IMR-90 (cell line): Measurements from ENCODE around the gene CNKSR3. TPM values are rescaled to one million over a fixed set of nuclear protein-coding genes. Genes with fewer than 3 reads are reported as not detected.

ENCODE experiments used
- ATAC-seq: fragments of 200-7000 bp; cut with Tn5 transposase; 2 replicates; pipeline ENCODE4 v1.9.1; 2020; ENCODE audit warnings: low read depth, mild to moderate bottlenecking, moderate library complexity
- BruUV-seq: library from RNA; stranded (reverse); fragments of 400-500 nt; replicated peaks from 2 replicates; lab custom pipeline; 2021; lab: Mats Ljungman, UMichigan
- CTCF ChIA-PET: fragments of 300-600 bp; formaldehyde crosslinking; extraction: SDS; loops from one replicate; lab custom pipeline; 2021; ENCODE audit warnings: antibody characterized with exemption; lab: Yijun Ruan, JAX
- POLR2A ChIA-PET: fragments of 300-600 bp; sonication (Branson Sonifier 250); formaldehyde crosslinking; loops from one replicate; lab custom pipeline; 2022; ENCODE audit warnings: antibody characterized with exemption; ENCODE audit not compliant: unreplicated experiment; lab: Charles Lee
- DNase-seq: peaks from one replicate; pipeline ENCODE4 v3.0.0; 2013
- H2AFZ ChIP-seq: replicated peaks from 2 replicates; pipeline ENCODE3; 2013; ENCODE audit warnings: low read length, mild to moderate bottlenecking; ENCODE audit not compliant: poor library complexity
- H2AK5ac ChIP-seq: 2 replicates; pipeline ENCODE4 v1.6.1; 2013; ENCODE audit warnings: low read depth, low read length, inconsistent platforms
- H2AK9ac ChIP-seq: replicated peaks from 2 replicates; pipeline ENCODE3; 2013; ENCODE audit warnings: mild to moderate bottlenecking, low read depth, low read length, moderate library complexity; ENCODE audit not compliant: poor library complexity
- H2BK120ac ChIP-seq: 2 replicates; pipeline ENCODE4 v1.6.1; 2013; ENCODE audit warnings: low read depth, low read length, inconsistent platforms
- H2BK15ac ChIP-seq: 3 replicates; pipeline ENCODE4 v1.6.1; 2013; ENCODE audit warnings: low read depth, low read length, inconsistent platforms
- H2BK20ac ChIP-seq: 2 replicates; pipeline ENCODE4 v1.6.1; 2013; ENCODE audit warnings: low read depth, mild to moderate bottlenecking, inconsistent platforms, low read length, moderate library complexity
- H2BK5ac ChIP-seq: 2 replicates; pipeline ENCODE4 v1.6.1; 2013; ENCODE audit warnings: mild to moderate bottlenecking, low read depth, low read length, inconsistent platforms; ENCODE audit not compliant: poor library complexity, severe bottlenecking
- H3K14ac ChIP-seq: replicated peaks from 2 replicates; pipeline ENCODE4 v1.6.1; 2013; ENCODE audit warnings: low read depth, low read length, inconsistent platforms
- H3K18ac ChIP-seq: 2 replicates; pipeline ENCODE4 v1.6.1; 2013; ENCODE audit warnings: low read depth, low read length, control low read depth
- H3K23ac ChIP-seq: 2 replicates; pipeline ENCODE4 v1.6.1; 2013; ENCODE audit warnings: low read depth, low read length, inconsistent platforms
- H3K27ac ChIP-seq: 2 replicates; pipeline ENCODE4 v1.5.1; 2013; ENCODE audit warnings: mild to moderate bottlenecking, control low read depth, low read length; ENCODE audit not compliant: insufficient read depth
- H3K27me3 ChIP-seq: 2 replicates; pipeline ENCODE4 v1.6.1; 2013; ENCODE audit warnings: low read length; ENCODE audit not compliant: control insufficient read depth, insufficient read depth
- H3K36me3 ChIP-seq: 2 replicates; pipeline ENCODE4 v1.6.1; 2013; ENCODE audit warnings: low read length, mixed read lengths; ENCODE audit not compliant: control insufficient read depth, insufficient read depth
- H3K4ac ChIP-seq: 2 replicates; pipeline ENCODE4 v1.6.1; 2013; ENCODE audit warnings: low read depth, low read length, inconsistent platforms
- H3K4me1 ChIP-seq: 2 replicates; pipeline ENCODE4 v1.6.1; 2013; ENCODE audit warnings: low read length, mixed read lengths; ENCODE audit not compliant: control insufficient read depth, insufficient read depth
- H3K4me2 ChIP-seq: 2 replicates; pipeline ENCODE4 v1.6.1; 2013; ENCODE audit warnings: low read depth, mild to moderate bottlenecking, control low read depth, low read length, moderate library complexity
- H3K4me3 ChIP-seq: 2 replicates; pipeline ENCODE4 v1.5.1; 2013; ENCODE audit warnings: low read depth, mild to moderate bottlenecking, control low read depth, low read length, moderate library complexity; ENCODE audit not compliant: insufficient read depth
- H3K56ac ChIP-seq: 2 replicates; pipeline ENCODE4 v1.6.1; 2013; ENCODE audit warnings: low read length, inconsistent platforms; ENCODE audit not compliant: insufficient read depth; ENCODE audit errors: extremely low read depth
- H3K79me1 ChIP-seq, 2 experiments: 2 replicates each; pipeline ENCODE4 v1.6.1; 2013; ENCODE audit warnings: low read length in 2 of 2, inconsistent platforms in 1 of 2, low read depth in 1 of 2
- H3K9ac ChIP-seq: 2 replicates; pipeline ENCODE4 v1.6.1; 2013; ENCODE audit warnings: low read depth, low read length, control low read depth
- H3K9me1 ChIP-seq: 2 replicates; pipeline ENCODE4 v1.6.1; 2013; ENCODE audit warnings: low read length, inconsistent platforms; ENCODE audit not compliant: insufficient read depth
- H3K9me3 ChIP-seq: 2 replicates; pipeline ENCODE4 v1.6.1; 2013; ENCODE audit warnings: low read length; ENCODE audit not compliant: control insufficient read depth, insufficient read depth
- H4K20me1 ChIP-seq: 2 replicates; pipeline ENCODE4 v1.6.1; 2013; ENCODE audit warnings: low read length, inconsistent platforms; ENCODE audit not compliant: insufficient read depth
- H4K5ac ChIP-seq: 2 replicates; pipeline ENCODE4 v1.6.1; 2013; ENCODE audit warnings: mild to moderate bottlenecking, low read depth, low read length, control low read depth
- H4K8ac ChIP-seq, 2 experiments: 2 replicates each; pipeline ENCODE4 v1.6.1; 2013; ENCODE audit warnings: low read depth in 2 of 2, low read length in 2 of 2, control low read depth in 1 of 2, inconsistent platforms in 1 of 2
- H4K91ac ChIP-seq: 2 replicates; pipeline ENCODE4 v1.6.1; 2013; ENCODE audit warnings: low read depth, low read length, inconsistent platforms; ENCODE audit not compliant: insufficient read depth
- CEBPB ChIP-seq: IDR thresholded peaks from 2 replicates; pipeline ENCODE4 v1.6.1; 2012; ENCODE audit warnings: low read depth, low read length, improper control_type of control experiment
- MAFK ChIP-seq: IDR thresholded peaks from 2 replicates; pipeline ENCODE4 v1.6.1; 2012; ENCODE audit warnings: low read depth, low read length, improper control_type of control experiment
- NFE2L2 ChIP-seq: fragments of 150-350 bp; IDR thresholded peaks from 2 replicates; pipeline ENCODE4 v1.6.1; 2016; ENCODE audit warnings: low read depth, mild to moderate bottlenecking, low read length
- RFX5 ChIP-seq: IDR thresholded peaks from 2 replicates; pipeline ENCODE4 v1.8.0; 2012; ENCODE audit warnings: low read depth, mild to moderate bottlenecking, low read length, moderate library complexity
- WGBS, 2 experiments: methylation state at CpG; one replicate each; pipeline versions ENCODE4 v1.1.5 to v1.1.7; 2013; ENCODE audit warnings: missing lambda C conversion rate in 2 of 2; ENCODE audit not compliant: insufficient read length in 1 of 2; ENCODE audit errors: extremely low coverage in 2 of 2; 5-methylcytosine and 5-hydroxymethylcytosine counted together
- dilution Hi-C: fragments of 300-500 bp; cut with HindIII; formaldehyde crosslinking; loops from one replicate; pipeline ENCODE4 v1.14.3; 2018; ENCODE audit warnings: low sequenced_read_pairs; ENCODE audit not compliant: unreplicated experiment
- in situ Hi-C: fragments of 300-500 bp; cut with MboI; formaldehyde crosslinking; loops from 3 replicates; pipeline ENCODE4 v1.14.3; 2019; ENCODE audit warnings: low sequenced_read_pairs, inconsistent platforms, mixed read lengths
- intact Hi-C: fragments of 100-400 bp; cut with micrococcal nuclease; formaldehyde crosslinking; loops from 2 replicates; pipeline ENCODE4 v1.10.0; 2022
- polyA plus RNA-seq, 3 experiments: library from polyadenylated mRNA; depleted of rRNA; stranded (reverse); fragments of >200 nt; gene quantifications; 2 replicates each; pipeline ENCODE4 v1.2.3, GENCODE V29; 2012; ENCODE audit warnings: low replicate concordance in 1 of 3
- total RNA-seq: library from RNA; depleted of rRNA; stranded (reverse); fragments of >200 nt; gene quantifications from 2 replicates; pipeline ENCODE4 v1.2.3, GENCODE V29; 2012

CNKSR3 gene
- total and polyA plus RNA-seq, 2 of the 4 experiments (the other 2 are of a cell fraction): 6.7 to 15.8 TPM

DNA sequence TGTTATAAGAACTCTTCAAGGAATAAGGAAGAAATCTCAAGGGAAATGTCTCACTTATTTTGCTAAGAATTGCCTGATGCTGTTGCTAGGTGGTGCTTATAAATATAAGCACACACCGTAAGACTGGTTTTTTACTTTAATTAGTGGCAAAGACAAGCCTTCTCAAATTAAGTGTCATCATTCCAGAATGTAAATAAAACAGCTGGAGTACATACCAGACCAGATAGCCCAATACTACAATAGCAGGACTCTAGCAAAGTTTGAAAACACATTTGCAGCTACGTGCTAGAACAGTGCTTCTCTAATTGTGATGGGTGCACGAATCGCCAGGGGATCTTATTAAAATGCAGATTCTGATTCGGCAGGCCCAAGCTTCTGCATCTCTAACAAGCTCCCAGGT is 6.8 kb downstream of the CNKSR3 start:
- Histone ChIP-seq H3K27me3 (no peaks in the 10 kb centered on the region), H3K14ac (no peak overlapping the region), H3K18ac (no peak overlapping the region), H3K79me1 (peaks cover 54 to 84% of the 10 kb centered on the region in 2 experiments), H3K23ac (no peak overlapping the region), H2AK5ac (no peak overlapping the region), H2AK9ac (no peak overlapping the region), H3K4me2 (no peak overlapping the region), H3K36me3 (no peaks in the 10 kb centered on the region; the same call in 1 of the 2 replicates), H4K5ac (no peak overlapping the region), H2AFZ (no peak overlapping the region), H3K9ac (no peak overlapping the region), H3K27ac (no peak overlapping the region), H3K9me3 (no peaks in the 10 kb centered on the region), H3K56ac (no peak overlapping the region), H4K20me1 (peaks cover 37% of the 10 kb centered on the region), H2BK5ac (no peak overlapping the region), H3K4me1 (peaks cover 5% of the 10 kb centered on the region), H3K4ac (no peak overlapping the region), H2BK15ac (no peak overlapping the region), H2BK120ac (no peak overlapping the region), H4K8ac (no peak overlapping the region), H2BK20ac (no peak overlapping the region), H4K91ac (no peak overlapping the region), H3K9me1 (peaks cover 12% of the 10 kb centered on the region), H3K4me3 (no peak overlapping the region)
- dilution Hi-C loops: no loop called here
- no CpG with 5 or more reads among the region's 5 CpGs for WGBS, 2 experiments
- intact Hi-C loops: loop anchor here (10.0 kb wide), 1 partner anchor 301 kb away; no protein-coding TSS in a partner anchor
- ChIA-PET POLR2A (no interaction called here), CTCF (interaction anchor here (0.6 to 0.7 kb wide), 2 partner anchors 9 to 73 kb away, joined by 3 read pairs; no protein-coding TSS in a partner anchor)
- ATAC-seq (peak; percentile 40), DNase-seq (no peak)
- in situ Hi-C loops: no loop called here
- TF ChIP-seq RFX5 (no peak), CEBPB (no peak), NFE2L2 (no peak), MAFK (no peak)
- BruUV-seq: no TSS peak
